SW480 (cell line): Measurements from ENCODE around the gene KAZN.

ENCODE experiments used
- DNase-seq: peaks from one replicate; pipeline ENCODE4 v3.0.0-alpha.2; 2016; ENCODE audit warnings: low spot score

KAZN gene

DNA sequence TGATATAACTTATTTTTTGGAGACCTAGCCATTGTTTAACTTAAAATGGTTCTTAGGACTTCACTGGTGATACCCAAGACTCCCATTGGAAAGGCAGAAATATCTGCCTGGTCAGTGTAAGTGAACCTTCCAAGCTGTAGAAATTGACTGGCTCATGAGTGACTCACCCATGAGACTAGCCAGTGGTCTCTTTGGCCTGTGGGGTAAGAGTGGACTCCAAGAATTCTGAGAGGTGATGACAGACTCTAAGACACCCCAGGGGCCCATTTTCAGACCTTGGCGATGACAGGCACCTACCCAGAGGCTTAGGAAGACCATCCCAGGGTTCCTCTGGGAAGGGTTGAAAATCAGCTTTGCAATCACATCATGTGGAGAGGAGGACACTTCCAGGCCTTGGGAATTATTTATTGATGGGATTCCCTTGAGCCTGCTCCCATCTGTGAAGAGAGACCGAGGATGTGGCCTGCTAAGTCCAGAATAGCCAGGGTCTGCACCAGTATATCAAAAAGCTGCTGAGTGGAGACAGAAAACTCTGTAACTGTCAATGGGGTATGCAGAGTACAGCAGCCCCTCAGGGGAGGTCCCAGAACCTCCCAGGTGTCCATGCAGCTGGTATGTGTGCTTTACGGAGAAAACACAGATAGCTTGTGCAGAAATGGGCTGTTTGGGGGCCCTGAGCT lies 78.9 kb downstream of the KAZN start:
- no peak for DNase-seq

GRCh38 chr1:14678011-14678638 lies 79.6 kb downstream of the KAZN start:
- DNase-seq = no peak

DNA sequence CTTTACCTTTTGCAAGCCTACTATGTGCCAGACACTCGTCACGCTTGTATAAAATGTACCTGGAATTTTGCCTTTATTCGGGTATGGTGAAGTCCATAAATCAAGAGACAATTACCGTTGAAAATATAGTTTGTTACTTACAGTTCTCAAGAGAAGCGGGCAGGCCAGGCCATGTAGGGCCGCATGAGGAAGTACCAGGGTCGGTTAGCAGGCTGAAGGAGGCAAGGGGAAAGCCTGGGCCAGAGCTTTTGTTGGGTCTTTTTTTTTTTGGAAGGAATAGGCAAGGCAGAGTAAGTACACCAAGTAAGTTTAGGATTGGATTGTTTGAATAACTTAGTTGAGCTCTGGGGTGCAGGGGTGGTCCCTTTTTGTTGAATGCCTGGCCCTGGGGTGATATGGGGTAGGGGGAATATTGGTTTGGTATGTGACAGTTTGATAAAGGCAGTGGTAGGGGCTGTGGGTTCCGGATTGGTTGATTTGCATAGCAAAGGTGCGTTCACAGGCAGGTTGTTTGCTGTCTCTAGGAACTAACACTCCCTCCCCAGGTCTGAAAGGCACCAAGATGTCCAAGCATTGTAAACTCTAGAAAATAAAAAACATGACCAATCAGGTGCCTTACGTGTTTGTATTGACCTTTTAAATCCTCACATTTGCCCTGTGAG lies 80.7 kb downstream of the KAZN start:
- no peak for DNase-seq

GRCh38 chr1:14681182-14681581 lies 82.7 kb downstream of the KAZN start:
- no peak for DNase-seq

DNA sequence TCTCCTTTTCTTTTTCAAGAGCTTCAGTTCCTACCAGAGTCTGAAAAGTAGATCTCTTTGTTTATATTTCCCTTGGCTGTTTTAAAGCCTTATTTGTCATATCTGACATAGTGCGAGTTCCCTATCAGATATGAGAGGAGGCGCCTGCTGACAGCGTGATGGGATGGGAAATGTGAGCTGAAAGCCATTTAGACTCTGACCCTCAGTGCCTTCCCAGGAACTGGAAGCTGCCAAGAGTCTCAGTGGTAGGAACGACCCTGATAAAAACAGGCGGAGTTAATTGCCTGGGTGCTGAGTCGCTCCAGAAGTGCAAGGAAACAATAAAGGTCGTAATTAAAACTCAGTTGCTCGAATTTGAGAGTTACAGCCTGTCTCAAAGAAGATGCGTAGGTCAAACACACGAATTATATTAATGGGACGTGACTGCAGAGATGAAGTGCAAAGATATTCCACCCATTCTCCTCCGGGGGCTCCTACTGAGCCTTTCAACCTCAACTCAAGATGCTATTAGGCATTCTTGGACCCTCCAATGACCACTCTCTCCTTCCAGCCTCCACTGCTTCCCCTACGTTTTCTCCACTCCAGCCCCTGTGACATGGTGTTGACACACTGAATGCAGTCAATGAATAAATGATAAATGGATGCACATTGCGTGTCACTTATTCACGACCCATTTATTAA lies 84.6 kb downstream of the KAZN start:
- no peak for DNase-seq

- DNase-seq = no peak
Measured at GRCh38 chr1:14685078-14685477, 86.6 kb downstream of the KAZN start.

- DNase-seq = no peak
Measured at GRCh38 chr1:14686701-14687100, 88.2 kb downstream of the KAZN start.

- DNase-seq = no peak
Measured at GRCh38 chr1:14687147-14687546, 88.7 kb downstream of the KAZN start.

DNA sequence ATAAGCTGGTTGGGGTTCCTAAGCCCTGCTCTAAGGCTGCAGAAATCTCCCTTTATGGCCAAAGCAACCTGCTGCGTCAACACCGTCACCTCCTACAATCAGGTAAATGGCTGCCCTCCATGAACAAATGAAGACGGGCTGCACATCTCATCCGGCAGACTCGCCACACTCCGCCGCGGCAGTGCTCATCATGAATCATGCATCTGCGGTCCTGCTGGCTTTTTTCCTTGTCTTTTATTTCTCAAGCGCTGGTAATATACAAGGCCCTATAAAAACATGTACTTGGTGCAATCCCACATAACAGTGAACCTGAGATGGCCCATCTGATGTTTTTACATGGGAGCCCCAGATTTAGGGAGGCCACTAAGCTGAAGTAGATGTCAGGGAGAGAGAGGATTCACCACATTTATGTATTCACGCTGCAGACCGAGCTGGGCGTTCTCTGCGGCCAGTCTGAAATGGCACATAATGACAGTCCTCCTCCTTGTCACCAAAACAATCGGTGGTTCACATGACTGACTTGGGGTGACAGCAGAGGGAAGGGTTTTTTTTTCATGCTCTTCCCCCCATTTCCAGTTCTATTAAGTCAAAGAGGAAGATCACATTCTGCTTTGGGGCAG lies 91.6 kb downstream of the KAZN start:
- DNase-seq = peak; percentile 20

DNA sequence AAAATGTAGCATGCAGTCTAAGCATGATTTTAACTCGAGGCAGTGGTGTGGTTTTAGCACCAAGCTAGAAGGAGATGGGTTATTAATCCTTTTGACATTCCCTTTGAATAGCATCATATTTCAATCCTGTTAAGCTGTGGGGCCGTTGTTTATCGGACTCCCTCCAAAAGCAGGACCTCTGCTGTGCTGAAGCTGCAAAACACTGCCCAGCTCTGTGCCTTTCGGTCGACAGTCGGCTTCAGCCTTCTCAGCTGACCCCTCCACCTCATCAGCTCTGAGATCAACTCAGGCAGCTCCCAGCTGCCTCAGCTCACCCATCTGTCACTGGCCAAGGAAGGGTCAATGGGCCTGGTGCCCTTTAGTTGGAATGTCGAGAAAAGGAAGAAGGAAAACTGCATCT lies 95.5 kb downstream of the KAZN start:
- no peak for DNase-seq

GRCh38 chr1:14694589-14694988 lies 96.1 kb downstream of the KAZN start:
- no peak for DNase-seq

- no peak for DNase-seq
Measured at GRCh38 chr1:14696761-14697160, 98.3 kb downstream of the KAZN start.

GRCh38 chr1:14697353-14697752 lies 98.9 kb downstream of the KAZN start:
- DNase-seq = no peak

GRCh38 chr1:14698314-14698713 lies 99.8 kb downstream of the KAZN start:
- no peak for DNase-seq

DNA sequence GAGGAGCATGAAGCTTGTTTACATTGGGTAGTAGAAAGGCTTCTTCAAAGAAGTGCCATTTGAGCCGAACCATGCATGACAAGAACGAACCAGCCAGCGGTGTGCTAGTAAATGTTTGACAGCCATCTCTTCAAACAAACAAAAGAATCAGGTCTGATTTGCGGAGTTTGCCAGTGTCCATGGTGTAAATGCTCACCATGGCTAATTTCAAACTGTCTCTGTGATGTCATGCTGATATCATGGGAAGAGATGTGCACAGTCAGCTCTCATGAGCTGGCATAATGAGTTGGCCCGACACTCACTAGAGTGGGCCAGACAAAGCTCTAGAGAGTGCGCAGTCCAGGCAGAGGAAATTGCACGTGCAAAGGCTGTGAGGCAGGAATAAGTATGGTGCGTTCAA lies 101.1 kb downstream of the KAZN start:
- DNase-seq = no peak

DNA sequence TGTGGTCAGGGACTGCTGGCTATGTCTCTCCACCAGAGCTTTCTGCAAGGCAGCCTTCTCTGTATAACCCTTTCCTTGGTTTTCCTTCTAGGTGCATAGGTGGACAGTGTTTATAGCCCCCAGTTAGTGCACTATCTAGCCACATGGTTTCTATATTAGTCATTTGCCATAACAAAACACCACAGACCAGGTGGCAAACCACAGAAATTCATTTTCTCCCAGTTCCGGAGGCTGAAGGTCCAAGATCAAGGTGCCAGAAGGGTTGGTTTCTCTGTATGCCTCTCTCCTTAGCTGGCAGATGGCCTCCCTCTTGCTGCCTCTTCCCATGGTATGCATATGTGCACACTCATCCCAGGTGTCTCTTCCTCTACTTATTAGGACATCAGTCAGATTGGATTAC lies 106.4 kb downstream of the KAZN start:
- peak; percentile 91 for DNase-seq

DNA sequence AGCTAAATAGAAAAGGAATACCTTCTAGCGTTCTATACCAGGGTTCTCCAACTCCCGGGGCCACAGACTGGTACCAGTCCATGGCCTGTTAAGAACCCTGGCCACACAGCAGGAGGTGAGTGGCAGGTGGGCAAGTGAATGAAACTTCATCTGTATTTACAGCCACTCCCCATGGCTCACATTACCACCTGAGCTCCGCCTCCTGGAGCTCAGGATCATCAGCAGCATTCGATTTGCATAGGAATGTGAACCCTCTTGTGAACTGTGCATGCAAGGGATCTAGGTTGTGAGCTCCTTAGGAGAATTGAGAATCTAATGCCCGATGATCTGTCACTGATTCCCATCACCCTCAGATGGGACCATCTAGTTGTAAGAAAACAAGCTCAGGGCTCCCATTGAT lies 107.3 kb downstream of the KAZN start:
- no peak for DNase-seq

DNA sequence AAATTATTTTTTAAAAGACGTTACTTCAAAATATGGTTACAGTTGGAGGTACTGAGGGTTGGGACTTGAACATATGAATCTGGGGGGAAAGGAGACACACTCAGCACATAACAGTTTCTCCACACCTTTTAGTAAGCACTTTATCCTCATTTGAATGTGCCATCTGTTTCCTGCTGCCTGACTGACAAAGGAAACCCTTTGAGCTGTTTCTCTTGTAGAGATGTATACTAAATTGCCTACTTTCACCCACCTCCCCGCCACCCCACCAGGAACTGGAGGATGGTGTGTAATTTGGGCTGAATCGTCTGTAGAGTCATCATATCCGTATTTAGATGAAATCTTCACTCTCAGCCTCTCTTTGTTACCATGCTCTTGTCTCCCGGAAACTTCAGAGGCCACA lies 108.1 kb downstream of the KAZN start:
- no peak for DNase-seq

DNA sequence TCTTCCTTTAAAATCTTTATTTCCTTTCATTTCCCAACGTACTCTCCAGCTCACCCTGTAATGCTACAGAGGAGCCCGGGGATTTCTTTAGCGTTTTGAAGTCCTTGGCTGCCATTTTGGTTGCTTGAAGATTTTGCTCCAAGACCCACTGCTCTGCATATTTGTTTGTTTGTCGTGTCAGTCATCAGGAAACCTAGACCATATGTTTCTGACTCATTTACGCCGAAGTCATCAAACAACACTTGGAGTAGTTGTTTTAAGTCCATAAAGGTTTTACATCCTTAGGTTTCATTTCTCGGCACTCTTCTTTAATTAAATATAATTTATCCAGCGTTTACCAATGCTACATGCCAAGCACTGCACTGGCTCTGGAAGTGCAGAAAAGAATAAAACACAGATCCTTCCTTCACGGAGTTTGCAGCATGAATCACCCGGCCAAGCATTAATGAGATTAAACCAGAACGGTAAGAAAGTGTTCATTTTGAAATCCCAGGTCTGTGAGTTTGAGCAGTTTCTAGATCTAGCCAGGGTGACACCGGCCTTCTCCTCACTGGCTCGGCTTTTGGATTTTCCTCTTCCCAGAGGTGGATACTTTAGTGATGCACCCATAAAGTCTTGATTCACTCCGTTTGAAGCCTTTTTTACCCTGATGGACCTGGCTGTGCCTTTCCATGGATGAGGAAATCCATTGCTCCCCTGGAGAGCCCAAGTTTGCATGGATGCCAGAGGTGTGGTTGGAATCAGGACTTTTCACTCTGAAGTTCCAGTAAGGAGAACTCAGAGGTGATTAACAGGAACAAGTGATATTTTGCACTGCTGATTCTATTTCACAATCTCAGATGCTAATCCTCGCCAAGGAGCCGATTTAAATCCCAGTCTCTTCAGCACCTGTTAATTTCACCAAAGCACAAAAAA lies 109.3 kb downstream of the KAZN start:
- DNase-seq = no peak

GRCh38 chr1:14710331-14710730 lies 111.8 kb downstream of the KAZN start:
- DNase-seq = no peak

DNA sequence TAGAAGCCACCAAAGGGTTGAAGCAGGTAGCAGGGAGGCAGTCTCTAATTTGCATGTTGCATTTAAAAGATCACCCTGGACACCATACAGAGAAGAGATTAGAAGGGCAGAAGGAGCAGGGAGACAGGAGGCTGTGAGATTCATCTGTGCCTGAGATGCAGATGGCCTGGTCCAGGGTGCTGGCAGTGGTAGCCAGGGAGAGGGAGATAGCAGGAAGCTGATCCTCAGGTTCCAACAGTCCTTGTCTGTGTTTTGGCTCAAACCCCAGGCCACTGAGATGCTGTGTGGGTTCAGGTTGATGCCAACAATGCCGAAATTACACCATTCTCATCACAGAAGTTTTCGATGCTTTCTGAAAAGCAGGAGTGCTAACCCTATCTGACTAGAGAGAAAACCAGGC lies 113.7 kb downstream of the KAZN start:
- no peak for DNase-seq

DNA sequence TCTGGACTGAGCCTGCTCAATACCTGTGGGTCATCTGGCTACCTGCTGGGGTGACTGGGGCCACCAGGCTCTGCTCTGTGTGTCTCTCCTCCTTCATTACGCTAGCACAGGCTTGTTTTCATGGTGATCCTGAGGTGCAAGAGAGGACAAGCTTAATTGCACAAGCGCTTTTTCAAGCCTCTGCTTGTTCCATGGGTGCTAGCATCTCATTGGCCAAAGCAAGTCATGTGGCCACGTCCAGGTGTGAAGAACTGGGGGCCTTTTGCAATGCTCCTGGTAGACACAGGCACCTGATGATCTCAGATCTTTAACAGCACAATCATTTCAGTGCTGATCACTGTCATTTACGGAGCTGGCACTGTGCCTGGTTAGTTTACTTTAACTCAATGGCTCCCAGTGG lies 114.6 kb downstream of the KAZN start:
- no peak for DNase-seq
